Esophagus squamous epithelium (tissue), 5 donors: ENCODE measurements around the gene SLC4A4. TPM values are rescaled to one million over a fixed set of nuclear protein-coding genes. Genes with fewer than 3 reads are reported as not detected.

Experiments
- DNase-seq: peaks from one replicate; lab custom pipeline; 2025; lab: John Stamatoyannopoulos, UW
- H3K27ac ChIP-seq, 4 donors: fragments of 200-600 bp; sonication (generic); one replicate each; pipeline ENCODE4 v1.5.1; 2016 to 2019; ENCODE audit warnings: mild to moderate bottlenecking in 1 of 4
- H3K27me3 ChIP-seq, 4 donors: fragments of 200-600 bp; sonication (generic); 1 replicate in 3 of 4; 2 replicates in 1 of 4; pipeline versions ENCODE4 v1.5.1 to v1.6.0; 2017 to 2021; ENCODE audit warnings: antibody characterized with exemption in 1 of 4
- H3K36me3 ChIP-seq, 3 donors: fragments of 200-600 bp; sonication (generic); one replicate each; pipeline ENCODE4 v1.5.1; 2016 to 2019
- H3K4me1 ChIP-seq, 3 donors: fragments of 200-600 bp; sonication (generic); one replicate each; pipeline ENCODE4 v1.5.1; 2017 to 2019
- H3K4me3 ChIP-seq, 4 donors: fragments of 200-600 bp; sonication (generic); 1 replicate in 3 of 4; 2 replicates in 1 of 4; pipeline ENCODE4 v1.5.1; 2016 to 2019; ENCODE audit warnings: mild to moderate bottlenecking in 2 of 4, moderate library complexity in 1 of 4
- H3K9me3 ChIP-seq, 3 donors: fragments of 200-600 bp; sonication (generic); one replicate each; pipeline ENCODE4 v1.5.1; 2016 to 2019
- POLR2A ChIP-seq, 4 donors: fragments of 450-650 bp; IDR thresholded peaks; one replicate each; pipeline ENCODE4 v1.6.1; 2017; ENCODE audit warnings: antibody characterized with exemption in 4 of 4, mild to moderate bottlenecking in 4 of 4, moderate library complexity in 3 of 4
- WGBS, 2 donors: methylation state at CpG; one replicate each; pipeline ENCODE4 v1.1.5; 2018; 5-methylcytosine and 5-hydroxymethylcytosine counted together
- intact Hi-C: fragments of 100-400 bp; cut with DNase I; formaldehyde crosslinking; loops from one replicate; pipeline ENCODE4 v1.15.0; 2022
- total RNA-seq, 4 donors: library from RNA; depleted of rRNA; stranded (reverse); fragments of >200 nt; gene quantifications; one replicate each; pipeline ENCODE4 v1.1.0, GENCODE V29; 2016
- TF ChIP-seq, protein P1 (sequence below), 6 experiments: fragments of 450-650 bp in 4 of 6; fragments of 200-600 bp in 2 of 6; sonication (generic) in 2 of 6; IDR thresholded peaks; one replicate each; pipeline ENCODE4 v1.5.1; 2016 to 2019; ENCODE audit warnings: antibody characterized with exemption in 6 of 6, mild to moderate bottlenecking in 4 of 6, moderate library complexity in 4 of 6
- donor health status: DM: yes; HTN: yes; CAD: no.

SLC4A4 gene
- total RNA-seq, 4 donors from 2014 or later = 0.48 to 2.1 (median 1.1) TPM

DNA sequence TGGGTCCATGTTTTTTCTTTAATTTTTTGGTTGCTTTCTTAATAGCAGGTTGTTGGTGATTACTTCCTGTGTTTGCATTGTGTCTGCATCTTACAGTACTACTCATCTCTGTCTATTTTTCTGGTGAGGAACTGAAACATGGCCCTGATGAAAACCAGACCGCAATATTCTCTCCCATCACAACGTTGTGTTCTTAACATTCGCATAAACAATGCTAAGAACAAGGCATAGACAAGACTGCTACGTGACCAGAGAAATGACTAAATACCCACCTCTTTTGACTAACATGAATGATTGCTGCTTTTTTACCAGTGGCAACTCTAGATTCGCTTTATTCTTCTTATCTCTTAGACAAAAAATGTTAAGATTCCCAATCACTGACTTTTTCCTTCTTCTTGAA, 266.0 kb downstream of the SLC4A4 start:
- H3K9me3 ChIP-seq = no peaks in the 10 kb centered on the region
- no peaks in the 10 kb centered on the region for H3K36me3 ChIP-seq
- DNase-seq = no peak
- no peak overlapping the region for H3K27ac ChIP-seq
- H3K27me3 ChIP-seq = no peaks in the 10 kb centered on the region
- TF ChIP-seq, protein P1, sequence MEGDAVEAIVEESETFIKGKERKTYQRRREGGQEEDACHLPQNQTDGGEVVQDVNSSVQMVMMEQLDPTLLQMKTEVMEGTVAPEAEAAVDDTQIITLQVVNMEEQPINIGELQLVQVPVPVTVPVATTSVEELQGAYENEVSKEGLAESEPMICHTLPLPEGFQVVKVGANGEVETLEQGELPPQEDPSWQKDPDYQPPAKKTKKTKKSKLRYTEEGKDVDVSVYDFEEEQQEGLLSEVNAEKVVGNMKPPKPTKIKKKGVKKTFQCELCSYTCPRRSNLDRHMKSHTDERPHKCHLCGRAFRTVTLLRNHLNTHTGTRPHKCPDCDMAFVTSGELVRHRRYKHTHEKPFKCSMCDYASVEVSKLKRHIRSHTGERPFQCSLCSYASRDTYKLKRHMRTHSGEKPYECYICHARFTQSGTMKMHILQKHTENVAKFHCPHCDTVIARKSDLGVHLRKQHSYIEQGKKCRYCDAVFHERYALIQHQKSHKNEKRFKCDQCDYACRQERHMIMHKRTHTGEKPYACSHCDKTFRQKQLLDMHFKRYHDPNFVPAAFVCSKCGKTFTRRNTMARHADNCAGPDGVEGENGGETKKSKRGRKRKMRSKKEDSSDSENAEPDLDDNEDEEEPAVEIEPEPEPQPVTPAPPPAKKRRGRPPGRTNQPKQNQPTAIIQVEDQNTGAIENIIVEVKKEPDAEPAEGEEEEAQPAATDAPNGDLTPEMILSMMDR (IDR thresholded peaks at IDR 0.05) = no peak
- no peak for TF ChIP-seq POLR2A (IDR thresholded peaks at IDR 0.05)
- H3K4me3 ChIP-seq = no peak overlapping the region
- intact Hi-C loops = no loop called here
- 73 to 83% methylated on average over 5 of the region's 5 CpGs for WGBS, 2 donors
- H3K4me1 ChIP-seq = peaks cover 0 to 6% (median 0%) of the 10 kb centered on the region in 3 donors

DNA sequence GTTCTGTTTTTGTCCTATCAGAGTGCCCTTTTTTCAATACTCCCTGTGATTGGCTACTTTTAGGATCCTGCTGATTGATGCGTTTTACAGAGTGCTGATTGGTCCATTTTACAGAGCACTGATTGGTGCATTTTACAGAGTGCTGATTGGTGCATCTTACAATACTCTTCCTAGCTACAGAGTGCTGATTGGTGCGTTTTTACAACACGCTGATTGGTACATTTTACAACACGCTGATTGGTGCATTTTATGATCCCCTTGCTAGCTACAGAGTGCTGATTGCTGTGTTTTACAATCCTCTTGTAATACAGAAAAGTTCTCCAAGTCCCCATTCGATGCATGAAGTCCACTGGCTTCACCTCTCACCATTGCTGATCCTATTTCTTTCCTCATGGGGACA, 268.3 kb downstream of the SLC4A4 start:
- 84 to 93% methylated on average over 5 of the region's 5 CpGs for WGBS, 2 donors
- Histone ChIP-seq H3K4me1 (peaks cover 0 to 6% (median 0%) of the 10 kb centered on the region in 3 donors), H3K27ac (no peak overlapping the region), H3K9me3 (no peaks in the 10 kb centered on the region), H3K27me3 (no peaks in the 10 kb centered on the region), H3K36me3 (no peaks in the 10 kb centered on the region), H3K4me3 (no peak overlapping the region)
- intact Hi-C loops = no loop called here
- no peak for DNase-seq
- TF ChIP-seq, protein P1 (IDR thresholded peaks at IDR 0.05) = no peak
- TF ChIP-seq POLR2A (IDR thresholded peaks at IDR 0.05) = no peak

DNA sequence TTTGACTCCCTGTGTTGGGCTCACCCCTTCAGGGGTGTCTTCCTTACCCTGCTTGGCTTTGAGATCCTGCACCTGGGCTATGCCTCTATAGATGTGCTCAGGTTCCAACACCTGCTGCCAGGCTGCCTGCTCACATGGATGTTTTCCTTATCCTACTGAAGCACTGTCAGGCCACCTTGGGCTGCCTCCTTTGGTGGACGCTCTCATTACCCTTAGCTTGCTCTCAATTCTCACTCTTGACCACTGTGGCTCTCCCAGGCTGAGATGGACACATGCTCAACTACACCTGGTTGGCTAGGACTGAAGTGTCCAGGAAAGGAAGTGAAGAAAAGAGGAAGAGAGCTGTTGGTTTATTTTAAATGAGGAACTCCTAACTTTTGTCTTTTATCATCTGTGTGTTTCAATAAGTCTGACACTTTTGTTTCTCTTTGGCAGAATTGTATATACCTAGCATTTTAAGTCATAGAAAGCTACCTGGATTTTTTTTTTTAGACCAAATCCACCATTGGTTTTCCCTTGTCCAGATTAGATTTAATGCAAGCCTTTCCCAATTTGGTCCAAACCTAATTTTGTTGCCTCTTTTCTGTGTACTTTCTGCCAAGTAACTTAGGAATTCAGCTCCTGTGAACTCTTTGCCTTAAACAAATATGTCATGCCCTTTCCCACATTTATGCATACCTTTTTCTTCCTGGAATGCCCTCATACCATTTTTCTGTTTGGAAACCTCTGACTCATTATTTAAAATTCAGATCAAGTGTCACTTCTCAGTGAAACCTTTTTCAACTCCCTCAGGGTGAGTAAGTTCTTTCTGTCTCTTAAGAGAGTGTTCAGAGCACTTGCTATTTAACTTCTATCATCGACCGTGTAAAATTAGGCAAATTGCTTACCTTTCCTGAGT, 269.2 kb downstream of the SLC4A4 start:
- no peak for DNase-seq
- WGBS, 2 donors = 44 to 63% methylated on average over 3 of the region's 3 CpGs
- TF ChIP-seq, protein P1 (IDR thresholded peaks at IDR 0.05) = no peak
- no peak for TF ChIP-seq POLR2A (IDR thresholded peaks at IDR 0.05)
- Histone ChIP-seq H3K36me3 (no peaks in the 10 kb centered on the region), H3K4me1 (peaks cover 0 to 6% (median 0%) of the 10 kb centered on the region in 3 donors), H3K27ac (no peak overlapping the region), H3K4me3 (no peak overlapping the region), H3K9me3 (no peaks in the 10 kb centered on the region), H3K27me3 (no peaks in the 10 kb centered on the region)
- intact Hi-C loops = no loop called here

DNA sequence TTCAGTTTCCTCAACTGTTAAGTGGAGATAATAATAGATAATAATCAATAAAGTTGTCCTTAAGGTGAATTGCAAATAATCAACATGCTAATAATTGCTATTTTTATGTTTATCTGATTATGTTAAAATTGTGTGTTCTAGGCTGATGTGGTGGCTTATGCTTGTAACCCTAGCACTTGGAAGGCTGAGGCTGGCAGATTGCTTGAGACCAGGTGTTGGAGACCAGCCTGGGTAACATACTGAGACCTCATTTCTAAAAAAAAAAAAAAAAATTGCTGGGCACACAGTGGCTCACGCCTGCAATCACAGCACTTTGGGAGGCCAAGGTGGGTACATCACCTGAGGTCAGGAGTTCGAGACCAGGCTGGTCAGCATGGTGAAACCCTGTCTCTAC, 269.9 kb downstream of the SLC4A4 start:
- Histone ChIP-seq H3K4me3 (no peak overlapping the region), H3K27ac (no peak overlapping the region), H3K9me3 (no peaks in the 10 kb centered on the region), H3K27me3 (no peaks in the 10 kb centered on the region), H3K4me1 (peaks cover 0 to 6% (median 0%) of the 10 kb centered on the region in 3 donors), H3K36me3 (no peaks in the 10 kb centered on the region)
- WGBS, 2 donors = 45 to 71% methylated on average over 2 of the region's 2 CpGs
- intact Hi-C loops = no loop called here
- DNase-seq = no peak
- no peak for TF ChIP-seq POLR2A (IDR thresholded peaks at IDR 0.05)
- TF ChIP-seq, protein P1 (IDR thresholded peaks at IDR 0.05) = no peak

DNA sequence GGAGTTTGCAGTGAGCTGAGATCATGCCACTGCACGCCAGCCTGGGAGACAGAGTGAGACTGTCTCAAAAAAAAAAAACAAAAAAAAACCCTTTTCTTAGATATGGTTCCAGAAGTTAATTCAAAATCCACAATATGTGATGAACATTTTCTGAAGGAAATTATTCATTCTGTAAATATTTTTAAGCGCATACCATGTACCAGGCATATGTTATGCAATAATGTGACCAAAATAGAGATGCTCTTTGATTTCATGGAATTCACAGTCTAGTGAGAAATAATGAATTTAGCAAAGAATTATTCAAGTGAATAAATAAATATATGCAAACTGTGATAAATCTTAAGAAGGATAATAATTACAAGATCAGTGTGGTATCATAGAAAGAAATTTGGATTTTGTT, 270.3 kb downstream of the SLC4A4 start:
- intact Hi-C loops = no loop called here
- no peaks in the 10 kb centered on the region for H3K36me3 ChIP-seq
- no peak for DNase-seq
- H3K4me1 ChIP-seq = peaks cover 0 to 6% (median 0%) of the 10 kb centered on the region in 3 donors
- 81 to 93% methylated on average over 2 of the region's 2 CpGs for WGBS, 2 donors
- H3K9me3 ChIP-seq = no peaks in the 10 kb centered on the region
- no peak overlapping the region for H3K4me3 ChIP-seq
- no peak overlapping the region for H3K27ac ChIP-seq
- no peaks in the 10 kb centered on the region for H3K27me3 ChIP-seq
- no peak for TF ChIP-seq POLR2A (IDR thresholded peaks at IDR 0.05)
- TF ChIP-seq, protein P1 (IDR thresholded peaks at IDR 0.05) = no peak
